Hippocampal formation (tissue), 2 donors: ENCODE results near the gene NT5DC3.
A peak's percentile ranks its signal among the peaks of the same experiment; 100 is the strongest.

Experiments
- DNase-seq, 2 donors: peaks; one replicate each; lab custom pipeline; 2025; lab: John Stamatoyannopoulos, UW

NT5DC3 gene

DNA sequence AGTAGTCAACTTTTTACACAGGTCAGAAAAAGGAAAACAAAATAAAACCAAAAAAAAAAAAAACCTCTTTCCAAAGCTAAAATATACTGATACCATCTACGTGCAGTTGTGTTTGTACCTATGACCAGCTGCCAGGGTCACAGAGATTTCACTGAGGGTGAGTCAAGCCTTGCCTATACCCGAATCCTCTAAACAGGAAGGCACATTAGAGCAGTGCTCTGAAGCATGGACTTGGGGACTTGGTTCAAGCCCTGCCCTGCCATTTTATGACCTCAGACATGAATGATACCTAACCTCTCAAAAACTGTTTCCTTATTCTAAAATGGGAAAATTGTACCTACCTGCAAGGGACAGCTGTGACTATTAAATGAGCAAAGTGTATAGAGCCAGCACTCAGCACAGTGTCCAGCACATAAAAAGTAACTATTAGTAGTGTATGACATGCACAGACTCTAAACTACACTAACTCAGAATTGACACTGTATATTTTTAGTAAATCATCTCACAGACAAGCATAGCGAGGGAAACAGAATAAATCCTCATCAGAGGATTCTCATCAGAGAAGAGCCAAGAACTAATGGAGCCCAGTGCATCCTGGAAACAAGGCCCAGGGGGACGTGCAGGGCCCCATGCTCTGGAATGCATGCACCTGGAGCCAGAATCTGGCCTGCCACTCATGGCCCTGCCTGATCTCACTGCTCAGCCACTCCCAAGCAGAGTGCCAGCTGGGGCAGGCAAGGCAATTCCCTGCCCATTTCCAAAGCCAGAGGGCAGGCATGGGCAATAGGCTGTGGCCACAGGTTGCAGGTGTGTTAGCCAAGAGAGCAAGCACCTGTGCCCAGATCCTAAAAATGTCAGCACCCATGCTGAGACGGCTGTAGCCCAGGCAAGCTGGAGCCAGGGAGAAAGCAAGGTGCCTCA is 57.0 kb downstream of the NT5DC3 start:
- no peak for DNase-seq

- no peak for DNase-seq
Observed at GRCh38 chr12:103782399-103782798, 58.6 kb downstream of the NT5DC3 start.

DNA sequence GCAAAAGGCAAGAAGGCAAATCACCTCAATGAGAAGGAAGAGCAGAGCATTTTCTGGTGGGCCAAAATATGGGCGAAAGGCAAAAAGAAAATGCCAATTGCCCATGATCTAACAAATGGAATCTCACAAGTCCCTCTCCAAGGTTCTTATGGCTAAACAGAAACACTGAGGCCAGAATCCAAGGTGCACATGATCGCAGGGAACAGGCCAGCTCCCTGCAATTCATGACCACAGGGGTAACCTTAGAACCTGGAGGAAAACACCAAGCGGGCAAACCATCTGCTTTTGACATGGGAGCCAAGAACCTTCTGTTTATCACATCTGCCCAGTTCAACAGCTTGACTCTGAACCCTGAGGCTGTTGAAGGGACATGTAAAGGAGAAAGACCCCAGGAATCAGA is 60.0 kb downstream of the NT5DC3 start:
- no peak for DNase-seq

DNA sequence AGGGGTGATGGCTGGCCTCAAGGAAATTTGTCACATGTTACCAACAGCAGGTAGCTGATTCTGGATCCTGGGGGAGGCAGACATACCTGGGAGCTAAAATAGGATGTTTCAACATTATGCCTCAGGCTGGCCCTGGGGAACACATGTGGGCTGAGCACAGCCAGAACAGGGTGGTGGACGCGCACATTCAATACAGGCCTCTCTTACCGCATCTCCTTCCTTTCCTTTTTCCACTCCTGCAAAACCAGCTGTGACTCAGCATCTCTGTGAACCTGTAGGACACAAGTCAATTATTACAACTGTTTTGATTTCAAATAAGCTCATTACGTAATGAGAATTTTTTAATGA is 61.0 kb downstream of the NT5DC3 start:
- no peak for DNase-seq

- DNase-seq: peak in 1 of 2 donors; percentile 70
Observed at GRCh38 chr12:103779410-103780092, 61.5 kb downstream of the NT5DC3 start.

- no peak for DNase-seq
Observed at GRCh38 chr12:103778781-103779180, 62.3 kb downstream of the NT5DC3 start.

- DNase-seq: no peak
Observed at GRCh38 chr12:103774977-103775560, 66.0 kb downstream of the NT5DC3 start.

DNA sequence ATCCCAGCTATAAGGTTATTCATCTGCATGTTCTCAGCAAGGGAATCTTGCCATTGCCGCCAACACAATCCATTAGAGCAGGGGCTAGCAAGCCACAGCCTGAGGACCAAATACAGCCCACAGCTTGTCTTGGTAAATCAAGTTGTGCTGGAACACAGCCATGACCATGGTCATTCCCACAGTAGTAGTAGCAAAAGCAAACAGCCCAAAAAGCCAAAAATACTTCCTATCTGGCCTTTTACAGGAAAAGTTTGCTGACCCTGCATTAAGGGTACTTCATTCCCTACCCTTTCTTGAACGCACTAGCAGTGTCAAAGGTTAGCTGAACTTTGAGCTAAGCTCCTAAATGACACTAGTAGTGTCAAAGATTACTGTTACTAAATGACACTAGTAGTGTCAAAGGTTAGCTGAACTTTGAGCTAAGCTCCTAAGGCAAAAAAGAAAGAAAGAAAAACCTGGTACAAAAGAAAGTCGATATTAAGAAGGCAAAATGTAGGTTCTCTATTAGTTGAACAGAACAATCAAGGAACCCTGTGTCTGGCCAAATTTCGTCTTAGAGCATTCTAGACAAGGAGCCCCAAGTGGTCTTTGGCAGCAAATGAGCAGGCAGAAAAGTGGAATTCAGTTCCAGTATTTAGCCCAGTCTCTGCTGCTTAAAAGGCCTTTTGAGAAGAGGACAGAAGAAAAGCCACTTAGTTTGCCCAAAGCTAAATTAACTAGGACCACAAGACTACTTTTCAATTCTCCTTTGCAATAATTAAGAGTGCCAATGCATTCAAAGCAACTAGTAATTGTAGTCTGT is 67.7 kb downstream of the NT5DC3 start:
- peak in 1 of 2 donors; percentile 50 for DNase-seq

- DNase-seq: no peak
Observed at GRCh38 chr12:103772367-103773108, 68.5 kb downstream of the NT5DC3 start.

GRCh38 chr12:103771466-103771865 is 69.6 kb downstream of the NT5DC3 start:
- peak in 1 of 2 donors; percentile 8 for DNase-seq

- no peak for DNase-seq
Observed at GRCh38 chr12:103769240-103769945, 71.6 kb downstream of the NT5DC3 start.

DNA sequence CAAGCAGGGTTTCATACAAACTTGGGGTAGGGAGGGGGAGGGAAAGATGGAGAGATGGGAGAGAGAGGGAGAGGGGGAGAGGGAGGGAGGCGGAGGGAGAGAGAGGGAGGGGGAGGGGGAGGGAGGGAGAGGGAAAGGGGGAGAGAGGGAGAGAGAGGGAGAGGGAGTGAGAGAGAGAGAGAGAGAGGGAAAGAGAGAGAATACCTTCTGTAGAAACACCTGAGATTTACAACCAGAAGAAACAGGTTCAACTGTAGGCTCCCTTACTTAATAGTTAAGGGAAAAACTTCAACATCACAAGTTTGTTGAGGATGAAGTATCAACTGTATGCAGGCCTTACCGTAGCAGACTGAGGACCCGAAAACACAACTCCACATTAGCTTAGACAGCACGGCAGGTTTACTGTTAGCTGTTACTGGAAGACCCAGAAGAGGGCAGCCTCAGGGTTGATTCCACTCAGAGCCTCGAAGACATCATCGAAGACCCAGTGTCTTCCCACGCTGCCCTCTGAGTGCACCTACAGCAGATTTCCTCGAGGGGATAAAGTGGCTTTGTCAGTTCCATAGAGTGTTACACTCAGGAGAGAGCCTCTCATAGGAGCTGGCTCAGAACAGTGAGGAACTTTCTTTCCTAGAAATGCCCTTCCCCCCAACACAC is 72.4 kb downstream of the NT5DC3 start:
- DNase-seq: no peak

- DNase-seq: no peak
Observed at GRCh38 chr12:103766028-103766427, 75.0 kb downstream of the NT5DC3 start.

DNA sequence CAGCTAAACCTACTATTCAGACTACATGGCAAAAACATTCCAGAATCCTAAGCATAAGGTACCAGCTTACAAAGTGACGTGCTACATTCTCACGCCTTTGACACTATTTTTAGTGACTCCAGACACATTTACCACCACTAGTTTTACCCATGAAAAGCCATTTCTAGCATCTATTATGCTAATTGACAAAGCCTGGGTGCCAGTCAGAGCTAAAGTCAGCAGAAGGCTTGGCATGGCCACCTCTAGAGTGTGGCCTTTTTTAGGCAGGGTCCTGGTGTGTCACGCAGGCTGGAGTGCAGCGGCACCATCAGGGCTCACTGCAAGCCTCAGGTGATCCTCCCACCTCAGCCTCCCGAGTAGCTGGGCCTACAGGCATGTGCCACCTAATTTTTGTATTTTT is 75.7 kb downstream of the NT5DC3 start:
- DNase-seq: no peak

- DNase-seq: no peak
Observed at GRCh38 chr12:103762473-103762872, 78.6 kb downstream of the NT5DC3 start.

DNA sequence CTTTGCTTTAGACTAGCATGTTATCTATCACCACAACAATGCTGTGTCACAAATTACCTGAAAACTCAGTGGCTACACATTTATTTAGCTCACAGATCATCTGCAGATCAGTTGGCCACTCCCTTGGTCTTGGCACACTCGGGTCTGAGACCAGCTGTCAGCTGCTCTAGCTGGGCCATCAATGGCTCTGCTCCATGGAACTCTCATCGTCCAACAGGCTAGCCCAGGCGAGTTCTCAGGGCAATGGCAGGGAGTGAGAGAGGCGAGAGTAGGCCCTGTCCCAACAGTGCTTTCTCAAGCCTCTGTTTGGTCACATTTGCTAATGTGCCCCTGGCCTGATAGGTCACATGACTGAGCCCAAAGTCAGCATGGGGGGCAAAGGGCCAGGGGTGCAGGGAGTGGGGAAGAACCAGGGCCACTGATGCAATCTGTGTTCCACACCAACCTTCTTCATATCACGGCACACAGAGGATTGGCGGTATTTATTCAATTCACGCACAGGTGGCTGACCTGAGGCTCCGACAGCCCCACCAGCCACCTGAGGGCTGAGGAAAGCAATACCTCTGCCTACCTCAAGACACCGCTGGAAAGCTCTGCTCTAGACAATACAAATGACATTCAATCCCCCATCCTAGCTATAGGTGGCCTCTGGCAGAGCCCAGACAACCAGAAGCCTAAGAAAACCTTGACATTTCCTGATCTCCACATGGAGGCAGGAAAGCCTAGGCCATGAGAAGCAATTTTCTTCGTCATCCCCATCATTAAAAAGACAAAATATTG is 82.5 kb downstream of the NT5DC3 start:
- no peak for DNase-seq

GRCh38 chr12:103757248-103757647 is 83.8 kb downstream of the NT5DC3 start:
- DNase-seq: no peak

DNA sequence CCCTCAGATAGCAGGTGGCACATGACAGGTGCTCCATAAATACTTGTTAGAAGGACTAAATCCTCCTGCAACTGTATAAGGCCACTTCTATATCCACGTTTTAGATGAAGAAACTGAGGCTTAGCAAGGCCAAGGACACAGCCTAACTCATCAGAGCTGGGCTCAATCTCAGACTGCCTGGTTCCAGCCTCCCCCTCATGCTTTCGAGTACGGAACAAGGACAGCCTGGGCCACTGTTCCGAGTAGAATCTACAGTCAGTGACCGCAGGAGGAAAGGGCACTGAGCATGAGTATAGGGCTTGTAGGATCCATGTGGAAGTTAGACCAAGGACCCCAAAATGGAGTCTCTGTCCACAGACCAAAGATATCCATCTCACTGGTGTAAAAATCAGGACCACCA is 84.6 kb downstream of the NT5DC3 start:
- DNase-seq: no peak

GRCh38 chr12:103755425-103755824 is 85.6 kb downstream of the NT5DC3 start:
- DNase-seq: no peak
